HPDE6-E6E7 (cell line): Measurements from ENCODE around the gene TMEM163.
"Not testable (repeated sequence)": the region's sequence is repeated elsewhere in the genome, so short reads cannot be mapped to it uniquely, and the experiment has no call there.

Experiments
- DNase-seq: peaks from one replicate; pipeline ENCODE4 v3.0.0; 2011; ENCODE audit warnings: missing footprints; ENCODE audit errors: extremely low spot score

The TMEM163 gene

DNA sequence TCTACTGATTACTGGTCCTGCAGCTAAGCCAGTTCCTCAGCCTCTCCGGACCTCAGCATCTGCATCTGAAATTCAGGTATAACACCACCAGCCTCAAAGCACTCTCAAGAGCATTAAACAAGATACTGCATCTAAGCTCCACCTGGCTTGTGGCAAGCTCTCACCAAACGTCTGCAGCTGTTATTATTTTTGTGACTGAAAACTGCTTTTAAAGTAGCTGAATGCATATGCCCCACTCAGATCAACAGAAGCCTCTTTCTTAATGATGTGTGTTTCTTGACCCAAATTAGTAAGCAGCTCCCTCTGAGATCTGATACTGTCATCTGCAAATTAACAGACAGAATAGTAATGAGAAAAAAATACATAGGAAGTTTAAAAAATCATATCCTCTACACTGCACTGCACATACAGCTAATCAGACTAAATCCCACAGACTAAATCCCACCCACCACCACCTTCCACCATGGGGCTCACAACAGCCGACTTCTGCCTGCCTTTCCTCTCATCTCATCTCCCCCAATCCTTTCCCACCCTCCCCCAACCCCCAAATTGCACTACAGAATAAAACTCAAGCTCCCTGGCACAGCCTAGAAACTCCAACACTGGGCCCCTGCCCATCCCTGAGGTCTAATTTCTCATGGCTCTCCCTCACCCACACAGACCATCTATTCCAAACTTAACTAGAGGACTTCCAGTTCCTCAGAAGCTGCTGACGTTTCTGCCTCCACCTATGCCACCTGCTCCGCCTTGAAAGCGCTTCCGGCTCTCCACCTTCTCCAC lies 52.9 kb downstream of the TMEM163 start:
- no peak for DNase-seq

DNA sequence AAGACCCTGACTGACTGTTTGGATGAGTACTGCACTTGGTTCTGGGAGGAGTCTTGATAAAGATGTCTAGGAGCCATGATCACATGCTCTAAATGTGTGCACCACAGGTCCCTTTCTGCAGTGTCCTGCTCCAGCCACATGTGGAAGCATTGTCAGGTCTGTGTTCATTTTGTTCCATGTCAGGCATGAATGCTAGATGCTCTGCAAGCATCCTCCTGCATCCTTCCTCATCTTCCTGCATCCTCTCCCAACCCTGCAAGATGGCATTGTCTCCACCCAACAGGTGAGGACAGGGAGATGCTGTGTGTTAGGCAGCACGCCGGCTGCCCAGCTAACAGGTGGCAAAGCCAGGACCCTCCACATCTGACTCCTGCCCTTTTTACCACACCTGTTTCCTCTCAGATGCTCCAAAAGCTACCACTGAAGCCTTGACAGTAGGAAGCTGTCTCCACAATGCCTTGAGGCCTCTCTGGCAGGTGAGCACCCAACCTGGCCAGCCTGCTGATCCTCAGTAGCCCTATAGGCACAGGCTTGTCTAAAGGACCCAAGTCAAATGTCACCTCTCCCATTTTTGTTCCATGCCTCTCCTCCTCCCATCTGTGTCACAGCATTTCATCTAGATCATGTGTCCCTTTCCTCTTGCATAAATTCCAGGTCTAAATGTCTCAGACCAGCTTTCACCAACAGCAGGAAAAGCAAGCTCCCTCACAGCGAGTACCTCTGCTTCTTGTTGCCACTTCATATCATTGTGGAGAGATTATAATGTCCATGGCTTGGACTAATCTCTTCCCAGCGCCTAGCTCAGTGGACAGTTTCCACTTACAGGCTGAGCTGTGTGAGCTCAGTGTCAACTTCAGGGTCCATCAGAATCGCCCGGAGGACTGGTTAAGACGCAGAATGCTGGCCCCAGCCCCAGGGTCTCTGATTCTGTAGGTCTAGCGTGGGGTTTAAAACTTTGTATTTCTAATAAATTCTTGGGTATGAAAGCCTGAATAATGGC lies 55.0 kb downstream of the TMEM163 start:
- DNase-seq = no peak

DNA sequence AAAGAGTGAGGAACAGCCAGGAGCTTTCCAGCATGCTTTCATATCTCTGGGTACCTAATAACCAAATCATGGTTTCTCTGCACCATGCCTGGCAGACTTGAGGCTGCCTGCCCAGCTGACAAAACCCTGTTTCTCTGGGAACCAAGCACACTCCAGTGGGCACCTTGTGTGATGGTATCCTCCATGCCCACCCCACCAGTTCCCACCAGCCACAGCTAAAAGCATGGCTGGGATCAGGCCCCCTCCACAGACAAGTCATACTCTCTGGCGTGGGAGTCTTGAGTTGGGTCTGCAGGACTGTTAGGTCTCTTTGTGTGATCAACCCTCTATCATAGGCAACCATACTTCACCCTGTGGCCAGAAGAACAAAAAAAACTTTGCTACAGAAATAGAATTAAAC lies 56.0 kb downstream of the TMEM163 start:
- DNase-seq = no peak

DNA sequence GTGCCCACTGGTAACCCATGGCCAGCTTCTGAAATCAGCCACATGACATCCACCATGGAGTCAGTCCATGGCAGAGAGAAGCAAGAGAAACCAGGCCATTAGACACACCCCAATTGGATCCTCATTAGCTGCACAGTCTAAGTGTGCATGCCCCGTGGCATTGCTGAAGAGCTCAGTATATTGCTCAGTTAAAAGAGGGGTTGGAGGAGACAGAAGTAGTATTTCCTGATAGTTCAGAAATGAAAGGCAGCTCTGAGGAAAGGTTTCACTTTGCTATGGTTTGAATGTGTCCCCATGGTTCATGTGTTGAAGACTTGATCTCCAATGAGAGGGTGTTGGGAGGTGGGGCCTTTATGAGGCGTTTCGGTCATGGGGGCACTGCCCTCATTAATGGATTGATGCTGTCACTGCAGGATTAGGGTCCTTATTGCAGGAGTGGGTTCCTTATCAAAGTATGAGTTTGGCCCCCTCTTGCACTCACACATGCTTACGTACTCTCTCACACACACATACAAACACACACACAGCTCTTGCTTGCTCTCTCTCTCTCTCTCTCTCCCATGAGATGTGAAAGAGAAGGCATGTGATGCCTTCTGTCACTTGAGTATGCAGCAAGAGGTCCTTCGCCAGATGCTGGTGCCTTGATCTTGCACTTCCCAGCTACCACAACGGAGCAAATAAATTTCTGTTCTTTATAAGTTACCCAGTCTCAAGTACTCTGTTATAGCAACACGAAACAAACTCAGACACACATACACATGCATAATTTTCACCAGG lies 58.0 kb downstream of the TMEM163 start:
- no peak for DNase-seq

DNA sequence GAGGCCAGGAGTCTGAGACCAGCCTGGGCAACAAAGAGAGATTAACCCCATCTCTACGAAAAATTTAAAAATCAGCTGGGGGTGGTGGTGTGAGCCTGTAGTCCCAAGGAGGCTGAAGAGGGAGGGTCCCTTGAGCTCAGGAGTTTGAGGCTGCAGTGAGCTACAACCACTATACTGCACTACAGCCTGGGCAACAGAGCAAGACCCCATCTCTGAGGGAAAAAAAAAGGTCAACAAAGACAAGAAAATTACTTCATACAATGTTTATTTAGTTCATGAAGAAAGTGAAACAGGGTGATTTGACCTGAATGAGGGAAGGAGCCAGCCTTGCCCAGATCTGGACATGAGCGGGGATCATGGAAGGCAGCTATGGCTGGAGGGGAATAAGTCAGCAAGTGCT lies 59.1 kb downstream of the TMEM163 start:
- DNase-seq = no peak

DNA sequence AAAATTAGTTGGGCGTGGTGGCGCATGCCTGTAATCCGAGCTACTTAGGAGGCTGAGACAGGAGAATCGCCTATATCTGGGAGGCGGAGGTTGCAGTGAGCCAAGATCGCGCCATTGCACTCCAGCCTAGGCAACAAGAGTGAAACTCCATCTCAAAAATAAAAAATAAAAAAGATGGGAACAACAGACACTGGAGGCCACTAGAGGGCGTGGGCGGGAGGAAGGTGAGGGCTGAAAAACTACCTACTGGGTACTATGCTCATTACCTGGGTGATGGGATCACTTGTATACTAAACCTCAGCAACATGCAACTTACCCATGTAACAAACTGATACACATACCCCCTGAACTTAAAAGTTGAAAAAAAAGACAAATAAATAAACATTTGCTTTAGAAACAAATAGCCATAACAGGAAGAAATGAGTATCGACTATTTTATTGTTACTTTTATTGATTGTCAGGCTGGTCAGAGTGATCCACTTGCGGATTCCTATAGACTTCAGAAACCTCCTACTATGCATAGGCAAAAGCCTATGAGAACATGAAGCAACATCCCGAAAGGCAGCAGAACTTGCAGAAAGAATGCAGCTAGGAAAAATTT lies 61.0 kb downstream of the TMEM163 start:
- DNase-seq = no peak

DNA sequence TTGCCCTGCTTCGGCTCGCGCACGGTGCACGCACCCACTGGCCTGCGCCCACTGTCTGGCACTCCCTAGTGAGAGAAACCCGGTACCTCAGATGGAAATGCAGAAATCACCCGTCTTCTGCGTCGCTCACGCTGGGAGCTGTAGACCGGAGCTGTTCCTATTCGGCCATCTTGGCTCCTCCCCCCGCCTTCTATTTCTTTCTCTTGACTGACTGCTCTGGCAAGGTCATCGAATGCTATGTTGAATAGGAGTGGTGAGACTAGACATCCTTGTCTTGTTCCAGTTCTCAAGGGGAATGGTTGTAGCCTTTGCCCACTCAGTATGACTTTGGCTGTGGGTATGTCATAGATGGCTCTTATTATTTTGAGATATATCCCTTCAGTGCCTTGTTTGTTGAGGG lies 62.4 kb downstream of the TMEM163 start:
- not testable (repeated sequence) for DNase-seq

DNA sequence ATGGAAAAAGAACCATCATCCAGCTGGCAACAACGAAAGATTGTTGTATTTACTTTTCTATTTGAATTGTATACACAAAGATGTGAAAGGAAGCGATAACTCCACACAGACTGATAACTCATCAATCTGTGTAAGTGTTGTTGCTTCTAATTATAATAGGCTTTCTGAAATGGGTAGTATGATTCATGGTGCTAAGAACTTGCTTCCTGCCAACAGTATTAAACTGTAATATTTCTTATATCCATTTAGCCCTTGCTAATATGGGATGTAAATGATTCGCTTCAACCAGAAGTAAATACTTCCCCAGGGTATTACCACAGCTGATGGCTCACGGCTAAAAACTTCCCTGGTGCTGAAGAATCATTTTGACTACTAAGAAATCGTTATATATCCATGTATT lies 70.2 kb downstream of the TMEM163 start:
- no peak for DNase-seq

DNA sequence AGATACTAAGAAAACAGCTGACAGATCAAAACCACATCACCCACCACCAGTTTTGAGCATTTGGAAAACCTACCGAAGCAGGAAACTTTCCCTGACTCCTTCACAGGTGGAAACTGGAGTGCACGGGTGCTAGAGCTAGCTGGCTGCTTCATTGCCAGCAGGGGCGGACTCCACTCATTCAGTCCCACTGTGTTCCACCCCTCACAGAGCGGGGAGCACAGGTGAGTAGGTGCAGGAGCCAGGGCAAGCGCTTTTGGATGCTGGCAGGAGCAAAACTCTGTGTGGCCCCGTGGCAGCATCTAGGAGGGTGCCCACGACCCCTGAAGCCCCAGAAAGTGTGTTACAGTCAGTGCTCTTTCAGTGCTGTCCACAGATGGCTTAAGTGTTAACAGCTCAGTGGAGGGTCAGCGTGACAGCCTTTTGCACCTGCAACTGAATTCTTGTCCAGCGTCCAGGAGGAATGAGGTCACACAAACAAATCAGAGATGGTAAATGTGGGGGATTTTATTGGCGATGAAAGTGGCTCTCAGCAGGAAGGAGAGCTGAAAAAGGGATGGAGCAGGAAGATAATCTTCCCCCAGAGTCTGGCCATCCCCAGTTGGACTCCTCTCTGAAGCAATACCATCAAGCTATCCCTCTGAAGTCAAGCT lies 71.1 kb downstream of the TMEM163 start:
- DNase-seq = no peak

DNA sequence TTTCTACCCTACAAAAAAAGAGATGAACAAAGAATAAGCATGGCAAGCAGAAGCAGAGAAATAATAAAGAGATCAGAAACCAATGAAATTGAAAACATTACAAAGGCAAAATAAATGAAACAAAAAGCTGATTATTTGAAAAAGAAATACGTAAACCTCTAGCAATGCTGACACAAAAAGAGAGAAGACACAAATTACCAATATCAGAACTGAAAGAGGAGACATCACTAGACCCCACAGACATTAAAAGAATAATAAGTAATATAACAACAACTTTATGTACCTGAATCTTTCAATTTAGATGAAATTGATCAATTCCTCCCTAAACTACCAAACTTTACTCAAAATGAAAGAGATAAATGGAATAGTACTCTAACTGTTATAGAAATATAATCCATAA lies 75.9 kb downstream of the TMEM163 start:
- DNase-seq = no peak

DNA sequence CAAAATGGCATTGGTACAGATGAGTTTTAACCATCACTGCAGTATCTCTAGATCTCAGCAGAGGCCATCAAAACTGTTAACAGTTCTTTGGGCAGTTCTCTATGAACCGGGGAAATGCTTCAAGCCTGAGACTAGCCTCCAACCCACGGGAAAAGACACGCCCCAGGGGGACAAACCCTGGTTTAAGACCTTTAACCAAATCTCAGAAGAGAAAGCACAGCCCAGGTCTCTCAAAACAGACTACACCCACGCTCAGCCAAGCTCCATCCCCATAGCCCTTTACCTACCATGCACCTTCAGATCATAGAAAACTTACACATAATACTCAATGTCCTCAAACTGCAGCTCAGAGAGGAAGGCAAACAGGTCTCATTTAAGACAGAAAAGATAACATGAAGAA lies 78.3 kb downstream of the TMEM163 start:
- no peak for DNase-seq

DNA sequence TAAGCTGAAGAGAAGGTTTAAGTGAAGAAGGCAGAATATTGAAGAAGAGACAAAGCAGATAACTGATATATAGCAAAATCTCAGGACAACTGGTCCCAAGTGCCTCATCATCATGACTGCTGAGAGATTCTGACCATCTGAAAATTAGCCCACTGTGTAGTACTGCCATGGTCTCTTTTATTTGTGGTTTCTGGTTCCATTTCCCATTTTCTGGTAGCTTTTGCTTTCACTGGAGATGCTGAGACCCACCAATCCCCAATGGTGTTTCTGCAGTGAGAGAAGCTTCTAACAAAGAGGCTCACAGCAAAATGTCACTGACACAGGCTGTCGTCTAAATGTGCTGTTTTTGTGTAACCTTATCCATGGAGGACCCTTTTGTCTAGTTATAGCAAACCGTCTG lies 79.5 kb downstream of the TMEM163 start:
- no peak for DNase-seq

DNA sequence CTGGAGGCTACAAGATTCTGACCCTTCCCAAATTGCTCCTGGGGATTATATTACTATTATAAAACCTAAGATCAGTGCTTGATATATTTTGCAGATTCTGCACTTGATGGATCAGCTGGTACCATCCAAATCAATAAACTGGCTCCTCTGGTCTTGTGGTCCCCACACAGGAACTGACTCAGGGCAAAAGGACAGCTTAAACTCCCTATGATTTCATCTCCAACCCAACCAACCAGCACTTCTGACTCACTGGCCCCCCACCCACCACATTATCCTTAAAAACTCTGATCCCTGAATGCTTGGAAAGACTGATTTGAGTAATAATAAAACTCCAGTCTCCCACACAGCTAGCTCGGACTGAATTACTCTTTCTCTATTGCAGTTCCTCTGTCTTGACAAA lies 82.1 kb downstream of the TMEM163 start:
- DNase-seq = no peak

DNA sequence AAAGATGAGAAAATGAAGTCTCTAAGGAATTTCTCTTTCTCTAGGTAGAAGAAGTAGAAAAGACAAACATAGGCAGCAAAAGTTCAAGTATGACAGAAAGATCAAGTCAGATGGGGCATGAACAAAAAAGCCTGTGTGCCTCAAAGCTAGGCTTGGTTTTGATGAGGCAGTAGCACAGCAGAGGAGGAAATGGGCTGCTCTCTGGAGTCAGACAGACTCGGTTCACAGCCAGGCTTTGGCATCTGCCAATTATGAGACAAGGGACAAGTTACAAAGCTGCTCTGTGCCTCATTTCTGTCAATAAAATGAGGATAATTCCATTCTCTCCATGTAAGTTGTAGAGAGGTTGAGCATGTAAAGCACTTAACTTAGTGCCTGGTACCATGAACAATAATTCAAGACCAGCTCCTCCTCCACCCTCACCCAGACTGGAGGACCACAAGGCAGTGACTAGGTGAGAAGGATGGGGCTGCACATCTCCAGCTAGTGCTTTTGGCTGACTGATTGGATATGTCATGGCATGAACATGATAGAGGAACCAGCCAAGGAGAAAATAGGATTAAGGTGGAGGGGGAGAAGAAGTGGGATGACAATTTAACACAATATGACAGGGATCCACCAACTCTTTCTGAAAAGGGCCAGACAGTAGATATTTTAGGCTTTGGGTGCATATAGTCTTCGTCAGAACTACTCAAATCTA lies 84.6 kb downstream of the TMEM163 start:
- DNase-seq = no peak

DNA sequence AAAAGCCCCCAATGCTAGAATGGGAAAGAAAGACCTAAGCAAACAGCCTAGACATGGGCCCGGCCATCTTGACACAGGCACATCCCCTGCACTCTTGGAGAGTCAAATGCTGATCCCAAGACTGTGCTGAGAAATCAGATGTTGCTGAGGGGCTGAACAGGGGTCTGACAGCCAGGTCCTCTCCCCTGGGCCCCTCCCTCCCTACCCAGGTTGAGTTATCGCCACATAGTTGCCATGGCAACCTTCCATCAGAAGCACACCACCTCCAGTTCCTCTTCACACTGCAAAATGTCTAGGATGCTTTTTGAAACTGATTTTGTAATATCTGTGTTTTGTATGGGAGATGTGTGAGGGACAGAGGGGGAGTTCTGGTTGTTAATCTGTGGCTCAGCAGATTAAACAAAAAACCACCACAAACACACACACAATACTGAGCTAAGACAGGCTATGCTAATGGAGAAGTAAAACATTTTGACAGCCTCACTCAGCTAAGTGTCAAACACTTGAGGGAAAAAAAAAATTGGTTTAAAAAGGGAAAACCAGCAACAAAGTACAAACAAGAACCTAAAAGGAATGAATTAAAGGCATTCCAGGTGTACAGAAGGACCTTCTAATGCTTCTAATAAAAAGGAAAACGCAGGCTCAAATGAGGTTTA lies 88.2 kb downstream of the TMEM163 start:
- no peak for DNase-seq

DNA sequence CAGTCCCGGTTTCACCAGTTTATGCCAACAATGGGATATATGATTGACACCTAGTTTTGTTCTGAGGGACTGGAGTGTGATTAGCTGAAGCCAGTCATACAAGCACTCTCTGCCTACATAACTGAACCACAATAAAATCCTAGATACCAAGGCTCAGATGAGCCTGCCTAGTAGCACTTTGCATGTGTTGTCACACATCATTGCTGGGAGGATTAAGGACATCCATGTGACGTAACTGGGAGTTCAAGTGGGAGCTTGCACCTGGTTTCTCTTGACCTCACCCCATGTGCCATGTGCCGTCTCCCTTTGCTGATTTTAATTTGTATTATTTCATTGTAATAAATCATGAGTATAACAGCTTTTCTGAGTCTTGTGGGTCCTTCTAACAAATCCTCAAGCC lies 90.3 kb downstream of the TMEM163 start:
- no peak for DNase-seq

DNA sequence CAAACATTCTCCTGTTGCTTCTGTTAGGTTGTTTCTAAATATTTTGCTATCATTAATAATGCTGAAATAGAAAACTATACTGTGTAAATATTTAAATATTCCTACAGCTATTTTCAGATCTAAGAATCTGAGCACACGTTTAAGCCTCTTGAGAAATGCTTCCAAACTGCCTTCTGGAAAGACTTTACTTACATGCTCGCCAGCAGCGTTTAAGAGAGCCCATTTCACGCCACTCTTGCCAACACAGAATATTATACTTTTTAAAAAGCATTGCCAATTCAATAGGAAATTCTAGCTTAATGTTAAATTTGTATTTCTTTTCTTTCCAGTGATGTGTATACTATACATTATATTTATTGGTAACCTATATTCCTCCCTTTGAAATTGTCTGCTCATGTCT lies 92.0 kb downstream of the TMEM163 start:
- DNase-seq = no peak

DNA sequence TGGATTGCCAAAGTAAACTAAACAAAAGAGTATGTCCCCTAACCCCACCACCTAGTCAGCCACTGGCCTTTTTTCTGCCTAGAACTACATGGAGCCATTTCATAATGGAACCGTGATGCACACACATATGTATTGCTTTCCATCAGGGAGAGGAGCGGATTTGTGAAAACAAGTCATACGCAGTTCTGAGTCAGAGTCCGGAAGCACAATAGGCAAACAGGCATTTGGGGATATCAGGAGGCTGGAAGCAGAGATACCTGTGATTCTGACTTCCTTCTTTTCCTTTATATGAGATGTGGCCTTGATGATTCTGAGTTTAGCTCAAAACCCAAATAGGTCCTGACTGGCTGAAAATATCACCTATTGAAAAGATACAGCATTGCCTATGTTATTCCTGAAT lies 93.5 kb downstream of the TMEM163 start:
- DNase-seq = no peak

DNA sequence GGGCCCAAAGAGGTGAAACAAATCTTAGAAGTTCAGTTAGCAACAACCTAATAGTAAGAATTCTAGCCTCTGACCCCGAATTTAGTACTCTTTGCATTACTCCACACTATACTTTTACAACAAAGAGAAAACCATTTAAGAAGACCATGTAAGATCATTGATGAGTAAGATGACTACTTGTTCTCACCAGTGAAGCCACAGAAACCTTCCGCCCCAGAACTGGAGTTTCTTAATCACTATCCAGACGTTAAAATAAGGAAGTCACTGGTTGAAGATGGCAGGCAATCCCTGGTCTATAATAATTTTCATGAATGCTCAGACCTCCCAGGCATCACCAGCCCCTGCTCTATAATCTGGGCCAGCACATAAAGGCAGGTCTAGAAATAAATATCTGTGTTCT lies 95.0 kb downstream of the TMEM163 start:
- no peak for DNase-seq

DNA sequence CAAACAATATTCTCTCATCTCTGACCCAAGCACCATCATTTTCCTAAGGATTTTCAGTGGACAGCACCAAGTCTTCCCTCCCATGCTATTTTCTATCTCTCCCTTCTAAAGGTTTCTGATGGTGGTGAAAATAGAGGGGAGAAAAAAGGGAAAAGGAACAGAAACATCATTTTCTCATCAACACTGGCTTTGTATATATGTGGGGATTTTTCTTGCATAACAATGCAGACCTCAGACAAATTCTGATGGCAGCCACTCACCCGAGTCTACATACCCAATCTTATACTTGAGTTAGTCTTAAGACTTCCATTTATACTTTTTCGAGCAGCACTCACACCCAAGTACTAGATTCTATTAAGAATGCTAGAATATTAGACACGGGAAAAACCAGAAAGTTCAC lies 95.8 kb downstream of the TMEM163 start:
- no peak for DNase-seq
